Measurements from ENCODE around the gene TAF6.

TAF6 gene

DNA sequence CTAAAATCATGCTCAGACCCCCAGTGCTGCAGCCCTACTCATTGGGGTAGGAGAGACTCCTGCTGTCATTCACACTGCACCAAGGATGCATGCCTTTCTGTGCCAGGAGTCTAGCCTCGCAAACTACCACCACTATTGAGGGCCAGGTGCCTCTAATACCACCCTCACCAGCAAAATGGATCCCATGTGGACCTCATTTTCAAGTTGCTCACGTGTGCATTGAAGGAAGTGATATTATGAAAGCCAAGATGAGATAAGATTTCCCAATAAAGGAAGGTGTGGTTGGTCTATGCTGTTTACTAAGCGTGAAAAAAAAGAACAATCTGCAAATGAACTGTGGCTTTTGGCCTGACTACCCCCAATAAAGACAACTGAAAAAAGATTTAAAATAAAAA is 22.4 kb upstream of the TAF6 start:
- DNase-seq (ENCODE audit: low read depth in 1 of 2, low spot score in 1 of 2) = peak; percentile 42 to 69
- no peaks in the 10 kb centered on the region for H3K27me3 ChIP-seq (ENCODE audit: insufficient read depth, poor library complexity, severe bottlenecking)
- TF ChIP-seq POLR2AphosphoS5 (IDR thresholded peaks at IDR 0.05; ENCODE audit: low read depth) (peak; percentile 42; the same call in 1 of the 2 replicates), SPI1 (IDR thresholded peaks at IDR 0.05; ENCODE audit: borderline replicate concordance, low read depth) (no peak; the same call in 1 of the 2 replicates), GABPA (IDR thresholded peaks at IDR 0.05; ENCODE audit: low read depth) (no peak)
- TF ChIP-seq, protein P1, sequence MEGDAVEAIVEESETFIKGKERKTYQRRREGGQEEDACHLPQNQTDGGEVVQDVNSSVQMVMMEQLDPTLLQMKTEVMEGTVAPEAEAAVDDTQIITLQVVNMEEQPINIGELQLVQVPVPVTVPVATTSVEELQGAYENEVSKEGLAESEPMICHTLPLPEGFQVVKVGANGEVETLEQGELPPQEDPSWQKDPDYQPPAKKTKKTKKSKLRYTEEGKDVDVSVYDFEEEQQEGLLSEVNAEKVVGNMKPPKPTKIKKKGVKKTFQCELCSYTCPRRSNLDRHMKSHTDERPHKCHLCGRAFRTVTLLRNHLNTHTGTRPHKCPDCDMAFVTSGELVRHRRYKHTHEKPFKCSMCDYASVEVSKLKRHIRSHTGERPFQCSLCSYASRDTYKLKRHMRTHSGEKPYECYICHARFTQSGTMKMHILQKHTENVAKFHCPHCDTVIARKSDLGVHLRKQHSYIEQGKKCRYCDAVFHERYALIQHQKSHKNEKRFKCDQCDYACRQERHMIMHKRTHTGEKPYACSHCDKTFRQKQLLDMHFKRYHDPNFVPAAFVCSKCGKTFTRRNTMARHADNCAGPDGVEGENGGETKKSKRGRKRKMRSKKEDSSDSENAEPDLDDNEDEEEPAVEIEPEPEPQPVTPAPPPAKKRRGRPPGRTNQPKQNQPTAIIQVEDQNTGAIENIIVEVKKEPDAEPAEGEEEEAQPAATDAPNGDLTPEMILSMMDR (IDR thresholded peaks at IDR 0.05; ENCODE audit: insufficient read depth, low read length) = no peak
- TF ChIP-seq, protein P2, sequence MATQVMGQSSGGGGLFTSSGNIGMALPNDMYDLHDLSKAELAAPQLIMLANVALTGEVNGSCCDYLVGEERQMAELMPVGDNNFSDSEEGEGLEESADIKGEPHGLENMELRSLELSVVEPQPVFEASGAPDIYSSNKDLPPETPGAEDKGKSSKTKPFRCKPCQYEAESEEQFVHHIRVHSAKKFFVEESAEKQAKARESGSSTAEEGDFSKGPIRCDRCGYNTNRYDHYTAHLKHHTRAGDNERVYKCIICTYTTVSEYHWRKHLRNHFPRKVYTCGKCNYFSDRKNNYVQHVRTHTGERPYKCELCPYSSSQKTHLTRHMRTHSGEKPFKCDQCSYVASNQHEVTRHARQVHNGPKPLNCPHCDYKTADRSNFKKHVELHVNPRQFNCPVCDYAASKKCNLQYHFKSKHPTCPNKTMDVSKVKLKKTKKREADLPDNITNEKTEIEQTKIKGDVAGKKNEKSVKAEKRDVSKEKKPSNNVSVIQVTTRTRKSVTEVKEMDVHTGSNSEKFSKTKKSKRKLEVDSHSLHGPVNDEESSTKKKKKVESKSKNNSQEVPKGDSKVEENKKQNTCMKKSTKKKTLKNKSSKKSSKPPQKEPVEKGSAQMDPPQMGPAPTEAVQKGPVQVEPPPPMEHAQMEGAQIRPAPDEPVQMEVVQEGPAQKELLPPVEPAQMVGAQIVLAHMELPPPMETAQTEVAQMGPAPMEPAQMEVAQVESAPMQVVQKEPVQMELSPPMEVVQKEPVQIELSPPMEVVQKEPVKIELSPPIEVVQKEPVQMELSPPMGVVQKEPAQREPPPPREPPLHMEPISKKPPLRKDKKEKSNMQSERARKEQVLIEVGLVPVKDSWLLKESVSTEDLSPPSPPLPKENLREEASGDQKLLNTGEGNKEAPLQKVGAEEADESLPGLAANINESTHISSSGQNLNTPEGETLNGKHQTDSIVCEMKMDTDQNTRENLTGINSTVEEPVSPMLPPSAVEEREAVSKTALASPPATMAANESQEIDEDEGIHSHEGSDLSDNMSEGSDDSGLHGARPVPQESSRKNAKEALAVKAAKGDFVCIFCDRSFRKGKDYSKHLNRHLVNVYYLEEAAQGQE (IDR thresholded peaks at IDR 0.05; ENCODE audit: insufficient replicate concordance, low read depth) = peak; percentile 28
- no peak overlapping the region for H3K4me3 ChIP-seq (replicated peaks; ENCODE audit: insufficient read depth, low read length)
- H3K27ac ChIP-seq (replicated peaks) = peak overlapping the region; percentile 53

DNA sequence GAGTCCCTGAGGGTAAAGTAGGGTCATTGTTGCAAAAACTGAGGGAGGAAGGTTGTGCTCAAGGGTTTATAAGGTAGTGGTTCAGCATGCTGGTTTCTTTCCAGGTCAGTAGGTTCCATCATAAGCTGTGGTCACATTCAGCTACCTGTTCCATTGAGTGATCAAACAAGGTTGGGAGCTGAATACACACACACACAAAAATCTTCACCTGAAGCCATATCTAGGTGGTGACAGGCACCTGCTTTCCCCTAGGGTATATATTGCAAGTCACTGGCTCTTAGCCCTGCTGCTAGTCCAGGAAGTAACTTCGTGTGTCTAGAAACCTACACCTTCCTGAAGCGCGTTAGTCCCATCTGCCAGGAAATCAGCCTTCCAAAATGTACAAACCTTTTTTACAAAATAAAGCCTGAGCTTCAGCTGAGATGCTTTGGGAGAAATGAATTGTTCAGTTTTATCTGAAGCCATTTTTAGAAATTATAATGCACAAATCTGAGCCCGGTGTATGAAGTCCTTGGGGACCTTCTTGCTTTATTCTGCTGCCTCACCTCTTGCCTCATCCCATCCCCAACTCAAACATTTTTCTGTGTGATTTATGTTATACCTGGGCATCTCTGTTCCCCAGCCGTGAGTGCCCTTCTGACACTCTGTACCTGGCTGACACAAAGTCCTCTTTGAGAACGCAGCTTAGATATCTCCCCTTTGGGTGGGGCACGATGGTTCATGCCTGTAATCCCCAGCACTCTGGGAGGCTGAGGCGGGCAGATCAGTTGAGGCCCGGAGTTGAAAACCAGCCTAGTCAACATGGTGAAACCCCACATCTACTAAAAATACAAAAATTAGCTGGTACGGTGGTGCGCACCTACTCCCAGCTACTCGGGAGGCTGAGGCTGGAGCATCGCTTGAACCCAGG is 18.9 kb upstream of the TAF6 start:
- Histone ChIP-seq H3K27me3 (ENCODE audit: insufficient read depth, poor library complexity, severe bottlenecking) (no peaks in the 10 kb centered on the region), H3K4me3 (replicated peaks; ENCODE audit: insufficient read depth, low read length) (no peak overlapping the region), H3K27ac (replicated peaks) (no peak overlapping the region)
- DNase-seq (ENCODE audit: low read depth in 1 of 2, low spot score in 1 of 2) = no peak
- TF ChIP-seq POLR2AphosphoS5 (IDR thresholded peaks at IDR 0.05; ENCODE audit: low read depth) (no peak), GABPA (IDR thresholded peaks at IDR 0.05; ENCODE audit: low read depth) (no peak), SPI1 (IDR thresholded peaks at IDR 0.05; ENCODE audit: borderline replicate concordance, low read depth) (no peak)
- TF ChIP-seq, protein P1 (IDR thresholded peaks at IDR 0.05; ENCODE audit: insufficient read depth, low read length) = no peak
- TF ChIP-seq, protein P2 (IDR thresholded peaks at IDR 0.05; ENCODE audit: insufficient replicate concordance, low read depth) = no peak

DNA sequence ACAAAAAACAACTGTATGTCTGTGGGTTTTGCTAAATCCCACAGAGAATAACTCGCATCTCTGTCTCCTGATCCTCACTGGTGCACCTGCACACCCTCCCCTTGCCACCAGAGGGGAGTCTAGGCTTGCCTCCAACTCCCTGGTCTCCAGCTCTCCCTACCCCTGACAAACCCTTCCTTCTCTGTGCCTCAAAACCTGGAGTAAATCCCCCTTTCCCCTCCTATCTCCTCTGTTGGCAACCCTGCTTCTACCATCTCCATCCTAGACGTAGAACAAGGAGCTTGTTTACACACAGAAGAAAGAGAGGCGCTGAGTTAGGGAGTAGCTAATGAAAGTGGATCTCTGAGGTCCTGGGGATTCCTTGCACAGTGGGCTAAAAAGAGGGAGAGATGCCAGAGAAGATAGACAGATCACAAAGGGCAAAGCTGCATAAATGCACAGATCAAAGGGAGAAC is 13.6 kb upstream of the TAF6 start:
- TF ChIP-seq, protein P1 (IDR thresholded peaks at IDR 0.05; ENCODE audit: insufficient read depth, low read length) = peak; percentile 94
- TF ChIP-seq, protein P2 (IDR thresholded peaks at IDR 0.05; ENCODE audit: insufficient replicate concordance, low read depth) = no peak
- TF ChIP-seq GABPA (IDR thresholded peaks at IDR 0.05; ENCODE audit: low read depth) (no peak), POLR2AphosphoS5 (IDR thresholded peaks at IDR 0.05; ENCODE audit: low read depth) (no peak), SPI1 (IDR thresholded peaks at IDR 0.05; ENCODE audit: borderline replicate concordance, low read depth) (no peak)
- Histone ChIP-seq H3K27ac (replicated peaks) (no peak overlapping the region), H3K4me3 (replicated peaks; ENCODE audit: insufficient read depth, low read length) (no peak overlapping the region), H3K27me3 (ENCODE audit: insufficient read depth, poor library complexity, severe bottlenecking) (no peaks in the 10 kb centered on the region)
- peak in 1 of 2 experiments; percentile 74 for DNase-seq (ENCODE audit: low read depth in 1 of 2, low spot score in 1 of 2)

Measured in HL-60 (cell line).